ENCODE results near the gene OGFOD1. TPM values are rescaled to one million over a fixed set of nuclear protein-coding genes. Genes with fewer than 3 reads are reported as not detected.

Gene OGFOD1
- total RNA-seq, 1 donor from 2014 or later: 50.6 TPM

- no peak for TF ChIP-seq CTCF (IDR thresholded peaks at IDR 0.05)
- Mint-ChIP-seq H3K4me1 (ENCODE audit: unreplicated experiment) (peaks cover 44% of the 10 kb centered on the region), H3K36me3 (ENCODE audit: unreplicated experiment) (no peaks in the 10 kb centered on the region), H3K27me3 (ENCODE audit: unreplicated experiment) (no peaks in the 10 kb centered on the region), H3K4me3 (ENCODE audit: unreplicated experiment) (peak overlapping the region; percentile 98), H3K27ac (ENCODE audit: unreplicated experiment) (peak overlapping the region; percentile 96), H3K9me3 (ENCODE audit: unreplicated experiment) (no peaks in the 10 kb centered on the region)
- peak; percentile 87 for DNase-seq (ENCODE audit: extremely low spot score, unreplicated experiment)
Measured at GRCh38 chr16:56424791-56425438, 26.4 kb upstream of the OGFOD1 start.

- Mint-ChIP-seq H3K9me3 (ENCODE audit: unreplicated experiment) (no peaks in the 10 kb centered on the region), H3K36me3 (ENCODE audit: unreplicated experiment) (peaks cover under 1% of the 10 kb centered on the region), H3K4me1 (ENCODE audit: unreplicated experiment) (peaks cover 39% of the 10 kb centered on the region), H3K27ac (ENCODE audit: unreplicated experiment) (peak within 1 kb of the TSS; percentile 96), H3K27me3 (ENCODE audit: unreplicated experiment) (no peaks in the 10 kb centered on the region), H3K4me3 (ENCODE audit: unreplicated experiment) (peak within 1 kb of the TSS; percentile 98)
- peak; percentile 86 for DNase-seq (ENCODE audit: extremely low spot score, unreplicated experiment)
- peak; percentile 43 for TF ChIP-seq CTCF (IDR thresholded peaks at IDR 0.05)
Measured at GRCh38 chr16:56425439-56425832, 25.9 kb upstream of the OGFOD1 start, which contains the start of gene AMFR. AMFR (minus strand) TSS chr16:56425545; CDS start chr16:56425327, 218 bp downstream.

- no peaks in the 10 kb centered on the region for H3K9me3 Mint-ChIP-seq (ENCODE audit: unreplicated experiment)
- peaks cover 33% of the 10 kb centered on the region for H3K4me1 Mint-ChIP-seq (ENCODE audit: unreplicated experiment)
- peak overlapping the region; percentile 40 for H3K4me3 Mint-ChIP-seq (ENCODE audit: unreplicated experiment)
- no peaks in the 10 kb centered on the region for H3K27me3 Mint-ChIP-seq (ENCODE audit: unreplicated experiment)
- no peak overlapping the region for H3K27ac Mint-ChIP-seq (ENCODE audit: unreplicated experiment)
- no peak for DNase-seq (ENCODE audit: extremely low spot score, unreplicated experiment)
- TF ChIP-seq CTCF (IDR thresholded peaks at IDR 0.05): no peak
- H3K36me3 Mint-ChIP-seq (ENCODE audit: unreplicated experiment): peaks cover 8% of the 10 kb centered on the region
Measured at GRCh38 chr16:56426585-56426984, 24.8 kb upstream of the OGFOD1 start.

- no peak overlapping the region for H3K4me3 Mint-ChIP-seq (ENCODE audit: unreplicated experiment)
Measured at GRCh38 chr16:56428091-56428490, 23.3 kb upstream of the OGFOD1 start.

More at GRCh38 chr16:56428091-56428490, 23.3 kb upstream of the OGFOD1 start:
- no peak for DNase-seq (ENCODE audit: extremely low spot score, unreplicated experiment)
- Mint-ChIP-seq H3K27ac (ENCODE audit: unreplicated experiment) (no peak overlapping the region), H3K9me3 (ENCODE audit: unreplicated experiment) (no peaks in the 10 kb centered on the region), H3K36me3 (ENCODE audit: unreplicated experiment) (peaks cover 16% of the 10 kb centered on the region), H3K27me3 (ENCODE audit: unreplicated experiment) (no peaks in the 10 kb centered on the region), H3K4me1 (ENCODE audit: unreplicated experiment) (peaks cover 18% of the 10 kb centered on the region)
- no peak for TF ChIP-seq CTCF (IDR thresholded peaks at IDR 0.05)
